ENCODE results near the gene DHX40. TPM values are rescaled to one million over a fixed set of nuclear protein-coding genes. Genes with fewer than 3 reads are reported as not detected.

The DHX40 gene
- total and polyA plus RNA-seq, 2 of the 13 experiments (the other 11 are each of a cell fraction or from before 2014, with no cell fraction given): 22.2 to 37.0 TPM

DNA sequence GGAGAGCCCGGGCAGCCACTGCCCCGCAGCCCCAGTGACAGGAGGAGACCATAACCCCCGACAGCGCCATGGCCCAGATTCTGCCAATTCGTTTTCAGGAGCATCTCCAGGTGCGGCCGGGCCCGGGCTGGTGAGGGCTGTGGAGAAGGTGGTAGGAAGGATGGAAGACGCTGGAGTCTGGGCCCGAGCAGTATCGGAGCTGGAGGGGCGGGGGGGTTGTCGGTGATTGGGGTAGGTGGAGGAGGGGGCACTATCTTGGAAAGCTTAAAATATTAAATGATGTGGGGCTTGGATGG is 54.6 kb downstream of the DHX40 start (continued):
- TF ChIP-seq MYPOP (CRISPR knock-in tag; IDR thresholded peaks at IDR 0.05) (no peak), ZNF468 (CRISPR knock-in tag; IDR thresholded peaks at IDR 0.05) (no peak), ZZZ3 (CRISPR knock-in tag; IDR thresholded peaks at IDR 0.05; ENCODE audit: borderline replicate concordance) (no peak), ZNF329 (CRISPR knock-in tag; IDR thresholded peaks at IDR 0.05; ENCODE audit: low read depth) (no peak), GFI1 (CRISPR knock-in tag; IDR thresholded peaks at IDR 0.05; ENCODE audit: borderline replicate concordance) (peak; percentile 62), HHEX (CRISPR knock-in tag; IDR thresholded peaks at IDR 0.05) (no peak), ZNF121 (CRISPR knock-in tag; IDR thresholded peaks at IDR 0.05) (no peak; the same call in 1 of the 2 replicates), ZNF749 (CRISPR knock-in tag; IDR thresholded peaks at IDR 0.05; ENCODE audit: borderline replicate concordance) (0 out of 2 replicates have a peak, but pooled peaks have one; percentile 27), ZSCAN22 (CRISPR knock-in tag; IDR thresholded peaks at IDR 0.05) (0 out of 2 replicates have a peak, but pooled peaks have one; percentile 18), NR2F2 (IDR thresholded peaks at IDR 0.05; ENCODE audit: borderline replicate concordance, low read depth) (0 out of 2 replicates have a peak, but pooled peaks have one; percentile 1), CREBL2 (CRISPR knock-in tag; IDR thresholded peaks at IDR 0.05; ENCODE audit: borderline replicate concordance) (no peak), ZIK1 (CRISPR knock-in tag; IDR thresholded peaks at IDR 0.05; ENCODE audit: borderline replicate concordance, low read depth) (0 out of 2 replicates have a peak, but pooled peaks have one; percentile 0), ZNF770 (CRISPR knock-in tag; IDR thresholded peaks at IDR 0.05) (no peak), LRRFIP1 (CRISPR knock-in tag; conservative IDR thresholded peaks at IDR 0.05) (no peak), ZGPAT (CRISPR knock-in tag; IDR thresholded peaks at IDR 0.05) (no peak), ZSCAN21 (CRISPR knock-in tag; IDR thresholded peaks at IDR 0.05; ENCODE audit: borderline replicate concordance) (no peak)
- TF ChIP-seq, protein P1, sequence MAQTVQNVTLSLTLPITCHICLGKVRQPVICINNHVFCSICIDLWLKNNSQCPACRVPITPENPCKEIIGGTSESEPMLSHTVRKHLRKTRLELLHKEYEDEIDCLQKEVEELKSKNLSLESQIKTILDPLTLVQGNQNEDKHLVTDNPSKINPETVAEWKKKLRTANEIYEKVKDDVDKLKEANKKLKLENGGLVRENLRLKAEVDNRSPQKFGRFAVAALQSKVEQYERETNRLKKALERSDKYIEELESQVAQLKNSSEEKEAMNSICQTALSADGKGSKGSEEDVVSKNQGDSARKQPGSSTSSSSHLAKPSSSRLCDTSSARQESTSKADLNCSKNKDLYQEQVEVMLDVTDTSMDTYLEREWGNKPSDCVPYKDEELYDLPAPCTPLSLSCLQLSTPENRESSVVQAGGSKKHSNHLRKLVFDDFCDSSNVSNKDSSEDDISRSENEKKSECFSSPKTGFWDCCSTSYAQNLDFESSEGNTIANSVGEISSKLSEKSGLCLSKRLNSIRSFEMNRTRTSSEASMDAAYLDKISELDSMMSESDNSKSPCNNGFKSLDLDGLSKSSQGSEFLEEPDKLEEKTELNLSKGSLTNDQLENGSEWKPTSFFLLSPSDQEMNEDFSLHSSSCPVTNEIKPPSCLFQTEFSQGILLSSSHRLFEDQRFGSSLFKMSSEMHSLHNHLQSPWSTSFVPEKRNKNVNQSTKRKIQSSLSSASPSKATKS (CRISPR knock-in tag; IDR thresholded peaks at IDR 0.05): peak; percentile 66; the same call in 1 of the 2 replicates
- TF ChIP-seq, protein P2, sequence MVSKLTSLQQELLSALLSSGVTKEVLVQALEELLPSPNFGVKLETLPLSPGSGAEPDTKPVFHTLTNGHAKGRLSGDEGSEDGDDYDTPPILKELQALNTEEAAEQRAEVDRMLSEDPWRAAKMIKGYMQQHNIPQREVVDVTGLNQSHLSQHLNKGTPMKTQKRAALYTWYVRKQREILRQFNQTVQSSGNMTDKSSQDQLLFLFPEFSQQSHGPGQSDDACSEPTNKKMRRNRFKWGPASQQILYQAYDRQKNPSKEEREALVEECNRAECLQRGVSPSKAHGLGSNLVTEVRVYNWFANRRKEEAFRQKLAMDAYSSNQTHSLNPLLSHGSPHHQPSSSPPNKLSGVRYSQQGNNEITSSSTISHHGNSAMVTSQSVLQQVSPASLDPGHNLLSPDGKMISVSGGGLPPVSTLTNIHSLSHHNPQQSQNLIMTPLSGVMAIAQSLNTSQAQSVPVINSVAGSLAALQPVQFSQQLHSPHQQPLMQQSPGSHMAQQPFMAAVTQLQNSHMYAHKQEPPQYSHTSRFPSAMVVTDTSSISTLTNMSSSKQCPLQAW (CRISPR knock-in tag; IDR thresholded peaks at IDR 0.05): peak; percentile 54; the same call in 1 of the 2 replicates

Measured in HepG2 (cell line).